HCT116 (cell line): ENCODE data around the gene TSSK6.

Experiments
- ATF3 ChIP-seq: IDR thresholded peaks from 2 replicates; pipeline ENCODE4 v1.6.1; 2012
- CEBPB ChIP-seq: IDR thresholded peaks from 2 replicates; pipeline ENCODE4 v1.6.1; 2012; ENCODE audit warnings: low read depth
- CTCF ChIP-seq, 3 experiments: fragments of 200-600 bp in 1 of 3; sonication (generic) in 1 of 3; IDR thresholded peaks in 2 of 3; conservative IDR thresholded peaks in 1 of 3; 2 replicates each; pipeline ENCODE4 v1.5.1; 2012 to 2017; ENCODE audit warnings: low read depth in 2 of 3, low read length in 2 of 3, antibody characterized with exemption in 1 of 3, borderline replicate concordance in 1 of 3, control low read depth in 1 of 3, mild to moderate bottlenecking in 1 of 3, mixed read lengths in 1 of 3, mixed run types in 1 of 3, moderate library complexity in 1 of 3; ENCODE audit not compliant: insufficient read depth in 1 of 3
- EGR1 ChIP-seq: IDR thresholded peaks from 2 replicates; pipeline ENCODE4 v1.6.1; 2012; ENCODE audit warnings: low read depth
- EZH2 ChIP-seq: fragments of 200-600 bp; sonication (generic); IDR thresholded peaks from 2 replicates; pipeline ENCODE4 v1.6.1; 2017; ENCODE audit warnings: antibody characterized with exemption, mixed run types
- FOSL1 ChIP-seq: IDR thresholded peaks from 2 replicates; pipeline ENCODE4 v1.6.1; 2012; ENCODE audit warnings: low read depth
- MAX ChIP-seq: IDR thresholded peaks from 2 replicates; pipeline ENCODE4 v1.6.1; 2012
- POLR2A ChIP-seq: IDR thresholded peaks from 2 replicates; pipeline ENCODE4 v1.7.0; 2011; ENCODE audit warnings: borderline replicate concordance; ENCODE audit not compliant: insufficient read depth, insufficient read length; ENCODE audit errors: extremely low read depth
- SP1 ChIP-seq: IDR thresholded peaks from 2 replicates; pipeline ENCODE4 v1.6.1; 2012; ENCODE audit warnings: low read depth
- SRF ChIP-seq: IDR thresholded peaks from 2 replicates; pipeline ENCODE4 v1.6.1; 2012; ENCODE audit warnings: low read depth
- ZNF274 ChIP-seq: fragments of 200-500 bp; sonication (Bioruptor generic); IDR thresholded peaks from 2 replicates; pipeline ENCODE4 v1.6.1; 2014; ENCODE audit warnings: mild to moderate bottlenecking, low read depth, low read length, inconsistent platforms

- no peak for TF ChIP-seq CTCF (IDR thresholded peaks at IDR 0.05 in 2 of 3, conservative IDR thresholded peaks at IDR 0.05 in 1 of 3; ENCODE audit: borderline replicate concordance in 1 of 3, insufficient read depth in 1 of 3, low read depth in 2 of 3, low read length in 2 of 3)
- no peak for TF ChIP-seq ATF3
- no peak for TF ChIP-seq CEBPB
- TF ChIP-seq MAX, result no peak
- no peak for TF ChIP-seq EGR1
- TF ChIP-seq ZNF274, result no peak
- TF ChIP-seq EZH2, result no peak
- TF ChIP-seq SRF, result no peak
- no peak for TF ChIP-seq SP1
- TF ChIP-seq FOSL1, result no peak
- TF ChIP-seq POLR2A, result no peak
Measured at GRCh38 chr19:19520989-19521388, 5.6 kb upstream of the TSSK6 start.
